GM21825 (cell line): ENCODE results near the gene PDZRN4.
"Not testable (repeated sequence)": the region's sequence is repeated elsewhere in the genome, so short reads cannot be mapped to it uniquely, and the experiment has no call there.

Experiments
- ATAC-seq: cut with Tn5 transposase; IDR thresholded peaks from one replicate; pipeline ENCODE4 v1.9.1; 2021; ENCODE audit warnings: mild to moderate bottlenecking, moderate library complexity; ENCODE audit not compliant: unreplicated experiment

Gene PDZRN4

DNA sequence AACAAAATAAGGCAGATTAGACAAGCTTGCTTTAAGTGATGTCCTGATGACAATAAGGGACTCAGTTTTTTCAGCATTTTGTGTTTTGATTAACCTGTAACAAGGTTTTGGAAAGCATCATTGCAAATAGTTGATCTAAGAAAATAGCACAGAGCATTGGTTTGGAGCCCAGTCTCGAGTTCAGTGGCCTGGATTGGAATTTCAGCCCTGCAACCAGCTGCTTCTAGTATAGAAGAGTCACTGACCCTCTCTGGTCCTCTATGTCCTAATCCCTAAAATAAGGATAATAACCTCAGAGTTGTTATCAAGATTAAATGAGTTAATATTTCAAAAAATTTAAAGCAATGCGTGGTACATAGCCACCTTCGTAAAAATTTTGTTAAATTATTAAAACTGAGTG, 25.5 kb downstream of the PDZRN4 start:
- ATAC-seq = no peak

DNA sequence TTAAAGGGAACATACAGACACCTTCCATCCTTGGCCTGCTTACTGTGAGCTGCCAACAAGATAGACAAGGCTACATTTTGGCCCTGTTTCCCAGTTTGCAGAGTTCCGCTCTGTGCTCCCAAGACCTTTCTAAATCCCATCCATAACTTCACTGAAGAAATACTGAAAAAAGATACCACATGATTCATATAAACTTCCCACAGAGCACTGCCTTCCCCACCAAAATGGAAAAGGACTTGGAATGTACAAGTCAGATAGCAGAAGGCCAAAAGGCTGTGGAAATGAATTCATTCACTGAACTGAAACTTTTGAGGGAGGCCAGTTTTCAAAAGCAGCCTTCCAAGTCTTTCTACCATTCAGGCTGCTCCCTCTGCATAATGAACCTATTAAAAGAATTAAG, 29.6 kb downstream of the PDZRN4 start:
- ATAC-seq = no peak

- no peak for ATAC-seq
Measured at GRCh38 chr12:41220931-41221330, 32.8 kb downstream of the PDZRN4 start.

DNA sequence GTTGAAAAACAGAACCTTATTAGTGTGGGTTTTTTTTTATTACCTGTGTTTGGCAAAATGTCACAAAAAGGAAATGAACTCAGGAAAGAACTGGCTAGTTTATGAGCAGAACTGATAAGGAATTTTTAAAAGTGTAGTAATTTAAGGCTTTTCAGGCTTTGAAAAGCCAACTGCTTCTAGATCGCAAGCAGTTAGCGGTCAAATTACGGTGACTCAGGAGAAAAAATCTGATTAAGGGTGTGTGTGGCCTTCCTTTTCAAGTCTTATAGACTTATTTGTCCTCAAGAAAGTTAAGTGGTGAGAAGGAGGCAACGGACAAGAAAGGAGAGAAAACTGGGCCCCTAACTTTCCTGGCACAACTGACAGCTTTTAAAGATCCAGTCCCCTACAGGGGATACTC, 33.4 kb downstream of the PDZRN4 start:
- no peak for ATAC-seq

DNA sequence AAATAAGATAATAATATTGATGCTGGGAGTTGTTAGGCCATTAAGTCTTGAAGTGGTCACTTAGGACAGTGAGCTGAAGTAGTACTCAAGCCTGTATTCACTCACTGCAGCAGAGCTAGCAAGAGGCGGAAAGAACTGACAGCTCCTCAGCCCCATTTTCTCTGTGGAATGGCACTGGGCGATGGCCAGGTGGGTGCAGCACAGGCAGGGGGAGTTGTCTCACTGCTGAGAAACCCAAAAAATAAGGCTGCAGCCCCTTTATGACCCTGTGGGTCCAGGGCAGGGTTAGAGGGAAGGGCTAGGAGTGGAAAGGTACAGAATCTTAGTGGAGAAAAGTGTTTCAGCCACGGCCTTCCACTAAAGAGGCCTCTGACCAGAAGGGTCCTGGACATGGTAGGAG, 35.5 kb downstream of the PDZRN4 start:
- no peak for ATAC-seq

DNA sequence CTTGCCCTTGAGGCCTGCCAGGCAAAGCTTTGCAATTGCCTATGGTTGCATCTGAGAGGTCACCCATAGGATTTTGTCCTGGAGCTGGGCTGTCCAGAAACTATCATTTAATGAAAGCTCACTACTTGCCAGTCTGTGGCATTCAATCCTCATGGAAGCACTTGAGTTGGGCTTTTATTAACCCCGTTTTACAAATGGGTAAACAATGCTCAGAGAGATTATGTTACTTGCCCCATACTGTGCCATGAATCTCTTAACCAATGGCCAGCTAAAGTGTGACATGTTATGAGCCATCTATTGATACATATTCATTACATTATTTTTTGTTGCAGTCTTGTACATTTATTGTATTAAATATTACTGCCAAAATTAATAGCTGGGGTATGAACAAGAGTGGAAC, 35.9 kb downstream of the PDZRN4 start:
- no peak for ATAC-seq

DNA sequence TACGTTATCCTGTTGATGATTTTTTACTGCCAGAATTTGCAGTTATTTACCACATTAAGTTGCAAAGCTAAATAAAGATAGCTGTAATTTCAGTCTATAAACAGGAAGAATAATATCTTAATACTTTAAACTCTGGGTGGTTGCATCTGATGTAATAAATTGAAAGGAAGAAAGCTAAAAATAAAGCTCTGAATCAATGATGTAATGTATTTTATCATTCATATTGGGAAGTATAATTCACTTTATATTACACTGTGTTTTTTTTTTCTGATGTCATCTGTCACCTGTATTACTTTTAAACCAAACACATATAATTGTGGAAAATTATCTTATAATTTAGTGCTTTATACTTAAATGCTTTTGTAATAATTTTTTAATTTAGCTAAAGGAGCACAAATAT, 37.1 kb downstream of the PDZRN4 start:
- no peak for ATAC-seq

DNA sequence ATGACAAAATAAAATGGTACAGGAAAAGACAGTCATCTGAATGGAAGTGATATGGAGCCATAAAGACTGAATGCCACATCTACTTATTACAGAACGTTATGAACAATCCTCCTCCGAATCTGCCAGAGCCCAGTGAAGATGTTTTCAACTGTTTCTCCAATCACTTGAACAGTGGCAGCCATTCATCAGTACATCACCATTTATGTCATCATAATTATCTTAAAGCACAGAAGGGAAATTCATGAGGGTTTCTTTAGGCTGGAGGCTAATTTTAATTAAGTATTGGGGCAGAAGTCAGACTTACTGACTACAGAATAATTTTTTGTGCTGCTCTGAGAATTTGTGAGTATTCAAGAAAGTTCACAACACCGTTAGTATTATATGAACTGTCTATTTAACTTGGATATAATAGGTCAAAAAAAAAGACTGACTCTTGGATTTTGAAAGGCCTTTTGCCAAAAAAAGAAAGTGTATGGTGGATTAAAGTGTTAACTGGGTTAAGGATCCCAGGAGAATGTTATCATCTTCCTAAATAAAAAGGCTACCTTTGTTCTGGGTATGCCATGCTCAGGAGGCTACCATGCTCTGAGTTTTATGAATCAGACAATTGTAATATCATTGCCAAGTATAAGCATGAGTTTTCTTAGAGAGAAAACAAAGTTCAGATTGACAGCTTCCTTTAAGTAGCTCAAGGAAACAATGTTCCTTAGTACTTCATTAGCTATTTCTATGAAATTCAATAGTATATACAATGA, 40.1 kb downstream of the PDZRN4 start:
- no peak for ATAC-seq

DNA sequence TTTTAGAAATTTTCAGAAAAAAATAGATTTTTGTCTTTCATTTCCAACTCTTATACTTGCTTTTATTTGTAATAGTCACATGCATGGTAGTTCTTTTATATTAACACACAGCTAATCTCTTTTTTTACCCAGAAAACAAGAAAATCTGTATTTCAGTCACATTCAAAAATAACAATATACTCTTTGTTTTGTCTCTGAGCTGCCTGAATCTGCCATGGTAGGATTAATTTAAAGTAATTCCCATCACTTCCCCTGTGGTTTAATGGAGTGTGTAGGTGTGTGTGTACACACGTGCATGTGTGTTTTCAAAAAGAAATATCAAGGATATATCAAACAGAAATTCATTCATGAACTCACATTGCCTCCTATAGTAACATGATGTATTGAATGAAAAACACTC, 42.6 kb downstream of the PDZRN4 start:
- ATAC-seq = no peak

- ATAC-seq = no peak
Measured at GRCh38 chr12:41234692-41235091, 46.6 kb downstream of the PDZRN4 start.

DNA sequence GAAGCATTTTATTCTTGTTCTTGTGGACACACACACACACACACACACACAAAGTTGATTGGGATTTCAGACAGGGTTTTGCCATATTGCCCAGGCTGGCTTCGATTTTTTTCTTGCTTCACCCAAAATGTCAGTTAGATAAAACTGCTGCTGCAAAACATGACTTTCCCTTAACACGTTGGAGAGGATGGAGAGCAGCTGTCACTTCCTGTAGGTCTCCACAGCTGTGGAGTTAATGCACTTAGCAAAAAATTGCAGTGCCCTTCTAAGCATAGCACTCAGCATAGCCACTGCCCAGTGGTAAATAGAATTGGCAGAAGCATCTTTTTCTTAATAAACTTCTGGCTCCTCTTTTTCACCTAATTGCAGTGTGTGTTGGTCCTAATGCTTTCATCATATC, 54.5 kb downstream of the PDZRN4 start:
- no peak for ATAC-seq

- no peak for ATAC-seq
Measured at GRCh38 chr12:41248391-41248790, 60.3 kb downstream of the PDZRN4 start.

- no peak for ATAC-seq
Measured at GRCh38 chr12:41250748-41251147, 62.6 kb downstream of the PDZRN4 start.

- no peak for ATAC-seq
Measured at GRCh38 chr12:41254004-41254914, 66.1 kb downstream of the PDZRN4 start.

DNA sequence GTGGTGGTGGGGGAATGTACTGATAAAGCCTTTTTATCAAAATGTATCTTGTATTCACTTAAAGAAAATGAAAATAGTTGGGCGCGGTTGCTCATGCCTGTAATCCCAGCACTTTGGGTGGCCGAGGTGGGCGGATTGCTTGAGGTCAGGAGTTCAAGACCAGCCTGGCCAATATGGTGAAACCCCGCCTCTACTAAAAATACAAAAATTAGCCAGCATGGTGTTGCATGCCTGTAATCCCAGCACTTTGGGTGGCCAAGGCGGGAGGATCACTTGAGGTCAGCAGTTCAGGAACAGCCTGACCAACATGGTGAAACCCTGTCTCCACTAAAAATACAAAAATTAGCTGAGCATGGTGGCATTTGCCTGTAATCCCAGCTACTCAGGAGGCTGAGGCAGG, 75.1 kb downstream of the PDZRN4 start:
- not testable (repeated sequence) for ATAC-seq

DNA sequence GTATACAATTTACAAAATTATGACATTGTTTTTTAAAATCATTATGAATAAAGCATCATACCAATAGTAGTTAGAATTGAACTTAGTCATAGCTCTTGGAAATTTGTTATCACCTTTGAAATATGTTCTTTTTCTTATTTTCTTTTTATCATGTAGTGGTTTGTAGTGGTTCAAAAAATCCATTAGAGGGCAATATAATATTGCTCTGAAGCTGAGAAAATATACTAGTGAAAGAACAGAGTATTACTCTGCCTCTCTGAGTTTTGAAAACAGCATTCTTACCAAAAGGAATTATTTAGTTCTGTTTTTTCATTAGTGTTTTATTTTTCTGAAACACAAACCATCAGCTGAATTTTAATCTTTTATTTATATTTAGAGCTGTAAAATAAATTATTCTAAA, 76.2 kb downstream of the PDZRN4 start:
- ATAC-seq = no peak

- no peak for ATAC-seq
Measured at GRCh38 chr12:41269056-41269455, 80.9 kb downstream of the PDZRN4 start.

GRCh38 chr12:41271489-41271888, 83.4 kb downstream of the PDZRN4 start:
- ATAC-seq = no peak

- no peak for ATAC-seq
Measured at GRCh38 chr12:41274643-41275042, 86.5 kb downstream of the PDZRN4 start.

- ATAC-seq = no peak
Measured at GRCh38 chr12:41277100-41277945, 89.2 kb downstream of the PDZRN4 start.

GRCh38 chr12:41277946-41278267, 89.8 kb downstream of the PDZRN4 start:
- no peak for ATAC-seq
